NCI-H146 treated with DMSO at 0.1 percent for 48 hours (cell line): ENCODE measurements around the gene RBMX.

ENCODE experiments used
- DNase-seq: peaks from one replicate; lab custom pipeline; 2025; ENCODE audit not compliant: unreplicated experiment; lab: John Stamatoyannopoulos, UW

Gene RBMX

DNA sequence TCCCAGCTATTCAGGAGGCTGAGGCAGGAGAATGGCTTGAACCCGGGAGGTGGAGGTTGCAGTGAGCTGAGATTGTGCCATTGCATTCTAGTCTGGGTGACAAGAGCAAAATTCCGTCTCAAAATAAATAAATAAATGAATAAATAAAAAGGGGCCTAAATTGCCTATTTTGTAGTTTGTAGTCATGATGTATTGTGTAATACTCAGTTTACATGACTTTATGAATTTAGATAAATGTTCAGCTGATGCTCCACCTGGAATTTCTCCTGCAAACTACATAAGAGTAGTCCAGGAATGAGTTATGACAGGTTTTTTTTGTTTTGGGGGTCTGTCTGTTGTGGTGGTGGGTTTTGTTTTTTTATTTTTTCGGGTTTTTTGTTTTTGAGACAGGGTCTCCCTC is 31.1 kb downstream of the RBMX start:
- DNase-seq: no peak

DNA sequence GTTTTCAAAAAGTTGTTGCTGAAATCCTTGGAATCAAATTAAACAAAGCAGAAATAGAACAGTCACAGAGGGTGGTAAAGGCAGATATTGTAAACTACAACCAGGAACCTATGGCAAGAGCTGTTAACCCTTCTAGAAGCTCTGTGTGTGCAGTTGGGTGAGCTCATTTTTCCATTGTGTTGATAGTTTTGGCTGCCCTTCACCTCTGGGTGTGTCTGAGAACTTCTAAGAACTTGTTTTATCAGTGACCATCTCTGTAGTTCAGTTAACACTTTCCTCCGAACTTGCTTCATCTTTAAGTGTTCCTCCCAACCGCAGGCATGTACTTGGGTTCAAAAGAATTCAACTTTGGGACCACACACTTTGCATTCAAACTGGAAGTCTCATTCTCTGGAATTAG is 32.7 kb downstream of the RBMX start:
- no peak for DNase-seq

- DNase-seq: no peak
These were observed 41.3 kb downstream of the RBMX start for GRCh38 chrX:136839196-136839595.

GRCh38 chrX:136835761-136836160 is 44.8 kb downstream of the RBMX start:
- no peak for DNase-seq

- DNase-seq: no peak
These were observed 51.1 kb downstream of the RBMX start for GRCh38 chrX:136829413-136829812.

DNA sequence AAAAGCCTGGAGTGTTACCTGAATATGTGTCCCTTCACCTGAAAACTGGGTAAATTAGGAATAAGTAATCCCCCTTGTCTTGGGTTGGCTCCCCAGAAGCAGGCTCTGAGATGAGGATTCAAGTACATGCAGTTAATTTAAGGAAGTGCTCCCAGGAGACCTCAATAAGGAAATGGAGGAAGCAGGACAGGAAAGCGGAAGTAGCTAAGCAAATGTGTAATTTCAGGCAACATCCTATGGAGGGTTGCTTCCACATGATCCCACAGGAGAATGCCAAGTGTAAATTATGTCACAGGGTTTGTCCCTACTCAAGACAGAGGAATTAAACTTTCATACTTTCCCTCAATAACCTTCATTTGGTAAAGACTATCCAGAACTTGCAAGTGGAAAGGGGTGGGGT is 51.7 kb downstream of the RBMX start:
- no peak for DNase-seq

DNA sequence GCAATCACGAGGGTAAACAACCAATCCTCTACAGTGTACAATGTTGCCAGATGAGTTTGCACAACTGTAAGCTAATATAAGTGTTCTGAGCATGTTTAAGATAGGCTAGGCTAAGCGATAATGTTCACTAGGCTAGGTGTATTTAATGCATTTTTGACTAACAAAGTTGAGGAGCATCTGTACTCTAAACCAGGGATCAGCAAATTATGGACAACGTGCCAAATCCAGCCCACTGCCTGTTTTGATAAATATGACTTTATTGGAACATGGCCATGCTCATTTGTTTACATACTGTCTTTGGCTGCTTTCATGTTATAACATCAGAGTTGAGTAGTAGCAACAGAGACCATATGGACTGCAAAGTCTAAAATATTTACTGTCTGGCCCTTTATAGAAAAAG is 53.5 kb downstream of the RBMX start:
- no peak for DNase-seq

- no peak for DNase-seq
These were observed 54.8 kb downstream of the RBMX start for GRCh38 chrX:136825771-136826170.
